ENCODE results near the gene ZBP1.

ZBP1 gene

GRCh38 chr20:57592263-57593092 is 27.7 kb downstream of the ZBP1 start:
- TF ChIP-seq POLR2A (IDR thresholded peaks at IDR 0.05; ENCODE audit: low read depth, low read length) (no peak), POLR2AphosphoS5 (IDR thresholded peaks at IDR 0.05; ENCODE audit: low read depth, low read length) (no peak), TAF1 (IDR thresholded peaks at IDR 0.05; ENCODE audit: borderline replicate concordance, low read depth, low read length) (no peak)
- FAIRE-seq: no peak
- no peak for DNase-seq (ENCODE audit: insufficient read length)

- FAIRE-seq (no peak), DNase-seq (ENCODE audit: insufficient read length) (no peak)
- no peak for TF ChIP-seq POLR2AphosphoS5 (IDR thresholded peaks at IDR 0.05; ENCODE audit: low read depth, low read length)
- no peak for TF ChIP-seq POLR2A (IDR thresholded peaks at IDR 0.05; ENCODE audit: low read depth, low read length)
- TF ChIP-seq TAF1 (IDR thresholded peaks at IDR 0.05; ENCODE audit: borderline replicate concordance, low read depth, low read length): no peak
Measured at GRCh38 chr20:57591289-57592229, 28.7 kb downstream of the ZBP1 start.

GRCh38 chr20:57590485-57591288 is 29.5 kb downstream of the ZBP1 start:
- TF ChIP-seq POLR2A (IDR thresholded peaks at IDR 0.05; ENCODE audit: low read depth, low read length) (no peak), TAF1 (IDR thresholded peaks at IDR 0.05; ENCODE audit: borderline replicate concordance, low read depth, low read length) (no peak), POLR2AphosphoS5 (IDR thresholded peaks at IDR 0.05; ENCODE audit: low read depth, low read length) (no peak)
- DNase-seq (ENCODE audit: insufficient read length) (no peak), FAIRE-seq (no peak)

- DNase-seq (ENCODE audit: insufficient read length): no peak
- TF ChIP-seq TAF1 (IDR thresholded peaks at IDR 0.05; ENCODE audit: borderline replicate concordance, low read depth, low read length) (no peak), POLR2AphosphoS5 (IDR thresholded peaks at IDR 0.05; ENCODE audit: low read depth, low read length) (no peak), POLR2A (IDR thresholded peaks at IDR 0.05; ENCODE audit: low read depth, low read length) (no peak)
- FAIRE-seq: no peak
Measured at GRCh38 chr20:57589728-57590484, 30.3 kb downstream of the ZBP1 start.

GRCh38 chr20:57589123-57589727 is 31.0 kb downstream of the ZBP1 start:
- FAIRE-seq: no peak
- no peak for DNase-seq (ENCODE audit: insufficient read length)
- TF ChIP-seq POLR2A (IDR thresholded peaks at IDR 0.05; ENCODE audit: low read depth, low read length) (no peak), POLR2AphosphoS5 (IDR thresholded peaks at IDR 0.05; ENCODE audit: low read depth, low read length) (no peak), TAF1 (IDR thresholded peaks at IDR 0.05; ENCODE audit: borderline replicate concordance, low read depth, low read length) (no peak)

GRCh38 chr20:57588596-57588995 is 31.6 kb downstream of the ZBP1 start:
- DNase-seq (ENCODE audit: insufficient read length): no peak
- FAIRE-seq: no peak
- TF ChIP-seq POLR2AphosphoS5 (IDR thresholded peaks at IDR 0.05; ENCODE audit: low read depth, low read length) (no peak), POLR2A (IDR thresholded peaks at IDR 0.05; ENCODE audit: low read depth, low read length) (no peak), TAF1 (IDR thresholded peaks at IDR 0.05; ENCODE audit: borderline replicate concordance, low read depth, low read length) (no peak)

- no peak for TF ChIP-seq POLR2A (IDR thresholded peaks at IDR 0.05; ENCODE audit: low read depth, low read length)
- DNase-seq (ENCODE audit: insufficient read length) (no peak), FAIRE-seq (no peak)
Measured at GRCh38 chr20:57587989-57588377, 32.2 kb downstream of the ZBP1 start.

GRCh38 chr20:57587278-57587988 is 32.8 kb downstream of the ZBP1 start:
- TF ChIP-seq POLR2A (IDR thresholded peaks at IDR 0.05; ENCODE audit: low read depth, low read length) (no peak), POLR2AphosphoS5 (IDR thresholded peaks at IDR 0.05; ENCODE audit: low read depth, low read length) (no peak), TAF1 (IDR thresholded peaks at IDR 0.05; ENCODE audit: borderline replicate concordance, low read depth, low read length) (no peak)
- FAIRE-seq (no peak), DNase-seq (ENCODE audit: insufficient read length) (no peak)

- FAIRE-seq (no peak), DNase-seq (ENCODE audit: insufficient read length) (no peak)
- TF ChIP-seq POLR2A (IDR thresholded peaks at IDR 0.05; ENCODE audit: low read depth, low read length) (no peak), TAF1 (IDR thresholded peaks at IDR 0.05; ENCODE audit: borderline replicate concordance, low read depth, low read length) (no peak), POLR2AphosphoS5 (IDR thresholded peaks at IDR 0.05; ENCODE audit: low read depth, low read length) (no peak)
Measured at GRCh38 chr20:57586943-57587277, 33.3 kb downstream of the ZBP1 start.

GRCh38 chr20:57586370-57586793 is 33.8 kb downstream of the ZBP1 start:
- TF ChIP-seq POLR2A (IDR thresholded peaks at IDR 0.05; ENCODE audit: low read depth, low read length): no peak
- TF ChIP-seq POLR2AphosphoS5 (IDR thresholded peaks at IDR 0.05; ENCODE audit: low read depth, low read length): no peak
- TF ChIP-seq TAF1 (IDR thresholded peaks at IDR 0.05; ENCODE audit: borderline replicate concordance, low read depth, low read length): no peak
- FAIRE-seq (no peak), DNase-seq (ENCODE audit: insufficient read length) (no peak)

Measured in GM12892 (cell line).